GM12874 (cell line): Measurements from ENCODE around the gene WDR31.

Experiments used
- CTCF ChIP-seq: IDR thresholded peaks from 2 replicates; pipeline ENCODE4 v1.5.1; 2011; ENCODE audit warnings: low read depth, mild to moderate bottlenecking, control low read depth, low read length, moderate library complexity; ENCODE audit not compliant: insufficient read depth

WDR31 gene

GRCh38 chr9:113317777-113318176 lies 22.3 kb downstream of the WDR31 start:
- TF ChIP-seq CTCF, result no peak

- TF ChIP-seq CTCF, result no peak
Measured at GRCh38 chr9:113316030-113316429, 24.0 kb downstream of the WDR31 start.

GRCh38 chr9:113315231-113315630 lies 24.8 kb downstream of the WDR31 start:
- no peak for TF ChIP-seq CTCF

- no peak for TF ChIP-seq CTCF
Measured at GRCh38 chr9:113313261-113313660, 26.8 kb downstream of the WDR31 start.

GRCh38 chr9:113311961-113312360 lies 28.1 kb downstream of the WDR31 start:
- TF ChIP-seq CTCF, result no peak

GRCh38 chr9:113310538-113310937 lies 29.5 kb downstream of the WDR31 start:
- TF ChIP-seq CTCF, result no peak

- peak; percentile 52; the same call in 1 of the 2 replicates for TF ChIP-seq CTCF
Measured at GRCh38 chr9:113309204-113309813, 30.8 kb downstream of the WDR31 start.
